Measurements from ENCODE around the gene SLF2.

The SLF2 gene

GRCh38 chr10:100886963-100887362, 25.8 kb upstream of the SLF2 start:
- H3K9me3 ChIP-seq: no peaks in the 10 kb centered on the region
- no peak for TF ChIP-seq CTCF (IDR thresholded peaks at IDR 0.05)
- H3K4me3 ChIP-seq (ENCODE audit: low read depth in 1 of 2, low read length in 1 of 2): no peak overlapping the region
- H3K27me3 ChIP-seq: peaks cover 58% of the 10 kb centered on the region
- no peaks in the 10 kb centered on the region for H3K36me3 ChIP-seq
- no peak overlapping the region for H3K27ac ChIP-seq
- H3K4me1 ChIP-seq (ENCODE audit: control insufficient read depth in 1 of 2, insufficient read depth in 1 of 2, low read depth in 1 of 2, low read length in 1 of 2): no peaks in the 10 kb centered on the region

GRCh38 chr10:100887761-100888296, 24.9 kb upstream of the SLF2 start:
- Histone ChIP-seq H3K9me3 (no peaks in the 10 kb centered on the region), H3K27me3 (peaks cover 63% of the 10 kb centered on the region), H3K4me1 (ENCODE audit: control insufficient read depth in 1 of 2, insufficient read depth in 1 of 2, low read depth in 1 of 2, low read length in 1 of 2) (no peaks in the 10 kb centered on the region), H3K4me3 (ENCODE audit: low read depth in 1 of 2, low read length in 1 of 2) (no peak overlapping the region), H3K27ac (no peak overlapping the region), H3K36me3 (no peaks in the 10 kb centered on the region)
- no peak for TF ChIP-seq CTCF (IDR thresholded peaks at IDR 0.05)

- Histone ChIP-seq H3K27me3 (peaks cover 74% of the 10 kb centered on the region), H3K36me3 (no peaks in the 10 kb centered on the region), H3K9me3 (no peaks in the 10 kb centered on the region), H3K27ac (no peak overlapping the region), H3K4me3 (ENCODE audit: low read depth in 1 of 2, low read length in 1 of 2) (no peak overlapping the region), H3K4me1 (ENCODE audit: control insufficient read depth in 1 of 2, insufficient read depth in 1 of 2, low read depth in 1 of 2, low read length in 1 of 2) (no peaks in the 10 kb centered on the region)
- TF ChIP-seq CTCF (IDR thresholded peaks at IDR 0.05): no peak
These were observed 23.8 kb upstream of the SLF2 start for GRCh38 chr10:100888957-100889356.

- no peak for TF ChIP-seq CTCF (IDR thresholded peaks at IDR 0.05)
- H3K4me3 ChIP-seq (ENCODE audit: low read depth in 1 of 2, low read length in 1 of 2): no peak overlapping the region
These were observed 23.2 kb upstream of the SLF2 start for GRCh38 chr10:100889546-100889945.

GRCh38 chr10:100890141-100890672, 22.6 kb upstream of the SLF2 start:
- Histone ChIP-seq H3K4me1 (ENCODE audit: control insufficient read depth in 1 of 2, insufficient read depth in 1 of 2, low read depth in 1 of 2, low read length in 1 of 2) (no peaks in the 10 kb centered on the region), H3K9me3 (no peaks in the 10 kb centered on the region), H3K36me3 (no peaks in the 10 kb centered on the region), H3K27ac (no peak overlapping the region), H3K27me3 (peaks cover 83% of the 10 kb centered on the region), H3K4me3 (ENCODE audit: low read depth in 1 of 2, low read length in 1 of 2) (no peak overlapping the region)
- TF ChIP-seq CTCF (IDR thresholded peaks at IDR 0.05): no peak

More at GRCh38 chr10:100889546-100889945, 23.2 kb upstream of the SLF2 start:
- Histone ChIP-seq H3K9me3 (no peaks in the 10 kb centered on the region), H3K27ac (no peak overlapping the region), H3K27me3 (peaks cover 78% of the 10 kb centered on the region), H3K36me3 (no peaks in the 10 kb centered on the region), H3K4me1 (ENCODE audit: control insufficient read depth in 1 of 2, insufficient read depth in 1 of 2, low read depth in 1 of 2, low read length in 1 of 2) (no peaks in the 10 kb centered on the region)
